NCI-H774 (cell line): ENCODE measurements around the gene DGKG.

Experiments
- DNase-seq: peaks from one replicate; lab custom pipeline; 2025; lab: John Stamatoyannopoulos, UW

Gene DGKG

GRCh38 chr3:186141790-186142189, 220.2 kb downstream of the DGKG start:
- no peak for DNase-seq

DNA sequence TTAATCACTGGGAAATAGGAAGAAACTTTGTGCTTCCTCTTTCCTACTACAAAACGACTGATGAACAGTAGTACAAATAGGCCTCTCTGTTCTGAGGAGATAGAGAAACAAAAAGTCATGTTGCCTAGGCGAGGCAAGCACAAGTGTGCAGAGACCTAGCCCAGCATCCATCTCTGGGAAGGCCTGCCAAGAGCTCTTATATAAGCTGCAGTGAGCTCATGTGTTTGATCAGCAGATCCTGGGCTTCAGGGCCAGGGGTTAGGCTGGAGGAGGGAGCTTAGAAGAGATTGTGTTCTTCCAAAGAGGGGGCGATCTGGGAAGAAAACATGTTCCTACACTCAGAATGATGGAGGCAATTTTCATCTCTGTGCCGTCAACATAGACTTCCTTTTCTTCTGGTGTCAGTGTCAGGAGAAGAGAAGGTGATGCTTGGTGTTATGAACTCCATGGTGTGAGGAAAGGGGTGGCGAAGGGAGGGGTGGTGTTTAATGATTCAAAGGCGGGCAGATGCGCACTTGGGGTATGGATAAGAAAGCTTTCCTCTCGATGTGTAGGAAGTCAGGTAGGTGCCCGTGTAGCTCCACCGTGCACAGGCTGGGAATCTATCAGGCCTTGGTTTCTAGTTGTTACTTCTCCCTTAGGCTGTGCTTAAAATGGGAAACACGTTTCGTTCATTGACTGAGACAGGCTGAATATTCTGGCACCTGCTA, 223.6 kb downstream of the DGKG start:
- no peak for DNase-seq

GRCh38 chr3:186137051-186137685, 224.9 kb downstream of the DGKG start:
- DNase-seq: no peak

GRCh38 chr3:186133980-186134379, 228.1 kb downstream of the DGKG start:
- DNase-seq: no peak

GRCh38 chr3:186132487-186132886, 229.5 kb downstream of the DGKG start:
- no peak for DNase-seq

DNA sequence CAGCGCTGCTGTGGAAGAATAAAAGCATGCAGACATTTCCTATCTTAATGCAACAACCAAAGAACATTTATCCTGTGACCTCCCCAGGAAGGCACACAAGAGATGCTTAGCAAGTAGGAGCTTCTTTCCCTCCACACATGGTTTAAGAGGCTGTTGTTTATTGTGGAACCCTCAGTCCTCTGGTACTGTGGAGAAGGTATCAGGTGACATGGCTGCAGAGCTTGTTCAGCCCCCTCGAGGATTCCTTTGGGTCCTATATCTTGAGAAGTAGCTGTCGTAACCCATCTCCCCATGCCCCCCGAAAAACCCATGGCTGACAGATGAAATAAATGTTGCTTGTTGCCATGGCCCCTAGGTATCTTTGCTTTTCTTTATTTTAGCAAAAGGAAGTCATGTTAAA, 232.8 kb downstream of the DGKG start:
- DNase-seq: no peak

GRCh38 chr3:186128158-186128557, 233.9 kb downstream of the DGKG start:
- no peak for DNase-seq

DNA sequence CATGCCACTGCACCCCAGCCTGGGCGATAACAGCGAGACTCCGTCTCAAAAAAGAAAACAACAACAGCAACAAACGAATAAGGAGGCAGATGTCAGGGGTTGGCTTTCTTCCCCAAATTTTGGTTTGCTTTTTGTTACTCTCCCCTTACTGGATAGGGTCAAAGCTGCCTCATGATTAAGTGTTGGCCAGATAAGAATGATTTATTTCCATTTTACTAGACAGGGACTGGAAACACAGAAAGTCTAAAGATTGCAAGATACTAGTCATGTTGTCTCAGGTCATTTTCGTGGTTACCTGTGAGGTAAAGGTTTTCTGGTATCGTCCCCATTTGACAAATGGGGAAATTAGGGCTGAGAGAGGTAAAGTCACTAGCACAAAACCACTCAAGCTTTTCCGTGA, 234.6 kb downstream of the DGKG start:
- DNase-seq: no peak

DNA sequence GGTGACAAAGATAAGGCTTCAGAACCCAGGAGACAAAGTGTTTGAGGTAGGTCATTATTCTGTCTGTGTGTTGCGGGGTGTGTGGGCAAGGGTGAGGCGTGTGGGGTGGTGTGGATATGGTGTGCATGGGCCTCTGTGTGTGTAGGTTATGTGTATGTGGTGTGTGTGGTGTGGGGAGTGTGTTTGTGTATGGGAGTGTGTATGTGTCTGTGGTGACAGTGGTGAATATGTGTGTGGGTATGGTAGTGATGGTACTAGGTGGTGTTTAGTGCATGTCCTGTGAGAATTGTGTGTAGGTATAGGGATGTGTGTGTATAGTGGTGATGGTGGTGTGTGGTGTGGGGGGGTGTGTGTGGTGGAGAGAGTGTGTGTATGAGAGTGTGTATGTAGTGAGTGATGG, 236.9 kb downstream of the DGKG start:
- DNase-seq: no peak

DNA sequence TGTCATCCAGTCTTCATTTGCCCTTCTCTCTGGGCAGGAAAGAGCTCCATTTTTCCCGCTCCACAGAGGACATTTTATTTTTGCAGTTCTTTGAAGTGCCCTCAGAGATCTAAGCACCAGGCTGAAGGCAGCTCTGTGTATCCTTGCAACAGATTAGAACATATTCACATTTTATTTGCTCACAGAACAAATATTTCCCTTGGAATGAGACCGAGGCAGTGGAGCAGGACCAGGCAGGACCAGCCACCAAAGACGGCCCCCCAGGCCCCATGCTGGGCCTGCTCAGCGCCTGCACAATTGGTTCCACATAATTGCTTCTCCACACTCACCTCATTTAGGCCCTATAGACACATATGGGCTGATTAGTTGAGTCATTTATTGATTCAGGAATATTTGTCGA, 237.4 kb downstream of the DGKG start:
- no peak for DNase-seq

- DNase-seq: no peak
Observed at GRCh38 chr3:186123012-186123411, 239.0 kb downstream of the DGKG start.

DNA sequence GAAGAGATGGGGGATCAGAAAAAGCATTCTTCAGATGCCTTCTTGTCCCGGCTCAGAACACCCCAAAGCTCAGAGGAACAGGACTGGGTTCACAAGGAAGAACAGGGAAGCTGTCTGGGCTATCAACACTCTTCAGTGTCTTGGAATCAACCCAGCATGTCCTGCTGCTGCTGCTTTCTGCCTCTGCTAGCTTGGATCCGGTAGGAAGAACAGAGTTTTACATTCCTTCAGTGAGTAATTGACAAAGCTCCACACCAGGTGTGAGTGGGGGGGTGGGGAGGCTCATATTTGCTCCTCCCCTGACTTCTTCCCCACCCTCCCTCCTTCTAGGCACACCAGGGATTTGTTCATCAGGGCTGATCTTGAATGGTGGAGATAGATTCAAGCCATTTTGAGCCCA, 240.1 kb downstream of the DGKG start:
- no peak for DNase-seq

GRCh38 chr3:186121278-186121677, 240.8 kb downstream of the DGKG start:
- no peak for DNase-seq

DNA sequence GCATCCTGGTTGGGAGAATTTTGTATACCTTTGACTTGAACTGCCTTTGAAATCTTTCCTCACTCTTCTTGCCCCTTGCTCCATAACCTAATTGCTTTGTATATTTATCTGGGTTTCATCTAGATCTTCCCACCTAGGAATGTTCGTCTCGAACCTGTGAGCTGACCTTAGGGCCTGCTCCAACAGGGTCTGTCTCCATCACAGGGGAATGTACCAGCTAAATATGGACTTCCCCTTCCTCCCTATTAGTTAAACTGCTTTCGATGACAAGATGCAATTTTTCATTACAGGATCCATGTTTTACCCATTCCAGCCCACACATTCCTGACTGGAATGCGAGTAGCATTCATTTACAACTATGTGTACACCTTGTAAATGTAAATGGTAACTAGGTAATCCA, 242.5 kb downstream of the DGKG start:
- DNase-seq: no peak

GRCh38 chr3:186118692-186119091, 243.3 kb downstream of the DGKG start:
- no peak for DNase-seq

DNA sequence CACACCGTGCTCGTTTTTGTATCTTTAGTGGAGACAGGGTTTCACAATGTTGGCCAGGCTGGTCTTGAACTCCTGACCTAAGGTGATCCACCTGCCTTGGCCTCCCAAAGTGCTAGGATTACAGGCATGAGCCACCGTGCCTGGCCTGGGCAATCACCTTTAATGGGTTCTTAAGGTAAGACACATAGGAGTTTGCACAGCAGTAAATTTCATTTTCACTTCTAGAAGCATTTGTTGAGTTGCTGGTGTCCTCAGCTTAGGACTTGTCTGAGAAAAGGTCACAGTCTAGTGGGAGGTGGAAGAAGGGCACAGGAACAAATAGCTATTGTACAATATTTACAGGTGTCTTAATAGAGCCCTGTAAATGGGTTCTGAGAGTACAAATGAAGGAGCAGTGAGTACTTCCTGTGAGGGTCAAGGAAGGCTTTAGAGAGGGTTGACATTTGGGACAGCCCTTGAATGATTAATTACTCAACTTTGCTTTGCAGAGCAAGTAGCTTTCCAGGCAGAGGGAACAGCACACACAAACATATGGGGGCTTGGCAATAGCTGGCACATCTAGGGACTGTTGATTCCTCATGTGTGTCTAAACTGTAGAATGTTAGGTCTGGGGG, 244.4 kb downstream of the DGKG start:
- no peak for DNase-seq

DNA sequence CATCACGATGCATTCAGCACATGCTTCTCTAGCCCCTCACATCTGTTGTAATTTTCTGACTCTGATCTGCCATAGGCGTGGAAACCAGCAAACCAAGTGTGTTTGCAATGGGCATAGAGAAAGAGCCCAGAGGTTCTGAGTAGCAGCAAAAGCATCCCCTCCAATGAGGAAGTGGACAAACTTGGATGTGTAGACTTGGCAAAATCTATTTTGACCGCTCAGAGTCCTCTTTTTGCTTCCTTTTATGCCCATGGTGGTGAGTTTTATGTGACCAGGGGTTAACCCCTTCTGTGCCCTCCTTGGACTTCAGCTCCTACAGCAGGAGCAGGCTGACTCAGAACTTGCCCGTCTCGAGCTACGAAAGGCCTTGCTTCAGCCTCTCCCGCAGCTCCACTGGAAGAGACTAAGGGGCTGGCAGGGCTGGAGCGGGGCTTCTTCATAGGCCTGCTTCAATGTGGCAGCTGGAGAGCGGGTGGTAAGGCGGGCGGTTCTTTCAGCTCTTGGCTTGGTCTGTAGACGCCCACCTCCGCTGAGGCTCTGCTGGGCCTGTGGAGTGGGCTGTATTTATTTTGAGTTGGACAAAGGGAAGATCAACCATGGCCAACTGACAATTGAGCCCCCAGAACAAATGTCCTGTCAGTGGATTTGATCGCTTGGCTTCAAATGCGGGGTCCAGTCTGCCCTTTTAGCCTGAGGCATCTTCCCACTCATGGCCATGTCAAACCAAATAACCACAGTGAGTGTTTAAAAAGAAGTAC, 246.6 kb downstream of the DGKG start:
- no peak for DNase-seq

- DNase-seq: no peak
Observed at GRCh38 chr3:186110975-186111974, 250.8 kb downstream of the DGKG start.

DNA sequence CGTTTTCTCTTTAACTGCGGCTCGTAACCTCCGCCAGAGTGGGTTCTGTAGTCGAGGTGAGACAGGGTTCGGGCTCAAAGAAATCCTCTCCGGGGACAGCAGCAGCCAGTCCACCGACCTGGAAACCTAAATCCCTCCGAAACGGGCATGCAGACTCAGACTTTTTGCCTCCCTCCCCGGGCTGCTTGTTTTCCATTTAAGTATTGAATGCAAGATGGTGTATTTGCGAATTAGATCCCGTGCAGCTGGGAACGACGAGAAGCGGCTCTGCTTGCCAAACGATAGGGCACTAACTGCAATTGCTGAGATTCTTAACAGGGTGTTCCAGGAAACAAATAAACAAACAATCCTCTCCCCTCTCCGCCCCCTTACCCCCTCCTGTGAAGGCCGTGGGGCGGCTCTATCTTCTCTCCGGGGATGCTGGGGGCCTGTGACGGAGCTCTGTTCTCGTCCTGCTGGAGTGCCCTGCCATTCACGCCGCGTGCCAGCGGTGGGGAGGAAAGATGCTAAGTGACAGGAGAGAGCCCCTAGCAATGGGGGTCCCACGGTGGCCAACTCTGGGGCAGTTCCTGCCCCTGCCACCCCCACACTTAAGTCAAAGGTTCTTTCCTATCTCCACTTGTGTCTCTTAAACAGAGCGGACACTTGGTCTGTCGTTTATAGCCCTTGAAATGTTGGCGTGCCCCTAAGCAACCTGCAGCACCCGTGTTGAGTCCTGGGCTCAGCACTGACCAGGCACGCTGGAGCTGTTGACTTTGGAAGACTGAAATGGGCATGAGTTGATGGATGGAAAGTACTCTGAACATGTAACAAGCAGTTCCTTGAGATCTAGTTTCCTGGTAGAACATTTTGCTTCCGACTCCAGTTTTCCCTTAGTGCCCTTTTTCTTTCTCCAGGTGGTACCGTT, 251.9 kb downstream of the DGKG start:
- DNase-seq: no peak
